MM.1S (cell line): Measurements from ENCODE around the gene MTIF3.

ENCODE experiments used
- DNase-seq: peaks from one replicate; pipeline ENCODE4 v3.0.0-alpha.2; 2015
- H2AFZ ChIP-seq: fragments of 300-600 bp; sonication (generic); 2 replicates; pipeline ENCODE4 v1.6.0; 2016; ENCODE audit warnings: antibody characterized with exemption, low read length
- H3F3A ChIP-seq: fragments of 300-600 bp; sonication (generic); 2 replicates; pipeline ENCODE4 v1.6.1; 2016; ENCODE audit warnings: mild to moderate bottlenecking, antibody characterized with exemption, low read length, moderate library complexity, mixed read lengths; ENCODE audit not compliant: insufficient read depth
- H3K27ac ChIP-seq: fragments of 300-600 bp; sonication (generic); 2 replicates; pipeline ENCODE4 v1.5.1; 2016; ENCODE audit warnings: mild to moderate bottlenecking, low read length
- H3K27me3 ChIP-seq: fragments of 300-600 bp; sonication (generic); replicated peaks from 2 replicates; pipeline ENCODE4 v1.6.0; 2016; ENCODE audit warnings: low read length; ENCODE audit not compliant: insufficient read depth
- H3K36me3 ChIP-seq: fragments of 300-600 bp; sonication (generic); replicated peaks from 2 replicates; pipeline ENCODE4 v1.6.1; 2016; ENCODE audit warnings: mild to moderate bottlenecking, low read length, mixed read lengths; ENCODE audit not compliant: insufficient read depth
- H3K4me1 ChIP-seq: fragments of 300-600 bp; sonication (generic); 2 replicates; pipeline ENCODE4 v1.6.1; 2016; ENCODE audit warnings: low read length, mixed read lengths
- H3K4me2 ChIP-seq: fragments of 300-600 bp; sonication (generic); 2 replicates; pipeline ENCODE4 v1.6.0; 2016; ENCODE audit warnings: low read depth, low read length
- H3K4me3 ChIP-seq: fragments of 300-600 bp; sonication (generic); 2 replicates; pipeline ENCODE4 v1.5.1; 2016; ENCODE audit warnings: low read length, mixed read lengths
- H3K79me2 ChIP-seq: fragments of 300-600 bp; sonication (generic); 2 replicates; pipeline ENCODE4 v1.6.1; 2016; ENCODE audit warnings: mixed run types, low read length, mixed read lengths
- H3K9ac ChIP-seq: fragments of 300-600 bp; sonication (generic); 2 replicates; pipeline ENCODE4 v1.6.1; 2016; ENCODE audit warnings: low read length, mixed read lengths
- H3K9me2 ChIP-seq: fragments of 300-600 bp; sonication (generic); replicated peaks from 2 replicates; pipeline ENCODE4 v1.6.1; 2016; ENCODE audit warnings: mild to moderate bottlenecking, low read length, mixed read lengths; ENCODE audit not compliant: insufficient read depth
- H3K9me3 ChIP-seq: fragments of 300-600 bp; sonication (generic); replicated peaks from 2 replicates; pipeline ENCODE4 v1.6.1; 2016; ENCODE audit warnings: mild to moderate bottlenecking, low read length, mixed read lengths; ENCODE audit not compliant: insufficient read depth
- H4K20me1 ChIP-seq: fragments of 300-600 bp; sonication (generic); 2 replicates; pipeline ENCODE4 v1.6.1; 2016; ENCODE audit warnings: mild to moderate bottlenecking, low read length, moderate library complexity, mixed read lengths; ENCODE audit not compliant: insufficient read depth
- CTCF ChIP-seq: fragments of 300-600 bp; sonication (generic); IDR thresholded peaks from 2 replicates; pipeline ENCODE4 v1.5.1; 2016; ENCODE audit warnings: antibody characterized with exemption, low read length, mixed read lengths
- EZH2 ChIP-seq: fragments of 300-600 bp; sonication (generic); optimal IDR thresholded peaks from 2 replicates; pipeline ENCODE3; 2017; ENCODE audit warnings: low read depth, mild to moderate bottlenecking, antibody characterized with exemption, low read length, mixed read lengths
- EZH2phosphoT487 ChIP-seq: fragments of 300-600 bp; sonication (generic); IDR thresholded peaks from 2 replicates; pipeline ENCODE4 v1.6.1; 2018; ENCODE audit warnings: antibody characterized with exemption, low read length

MTIF3 gene

DNA sequence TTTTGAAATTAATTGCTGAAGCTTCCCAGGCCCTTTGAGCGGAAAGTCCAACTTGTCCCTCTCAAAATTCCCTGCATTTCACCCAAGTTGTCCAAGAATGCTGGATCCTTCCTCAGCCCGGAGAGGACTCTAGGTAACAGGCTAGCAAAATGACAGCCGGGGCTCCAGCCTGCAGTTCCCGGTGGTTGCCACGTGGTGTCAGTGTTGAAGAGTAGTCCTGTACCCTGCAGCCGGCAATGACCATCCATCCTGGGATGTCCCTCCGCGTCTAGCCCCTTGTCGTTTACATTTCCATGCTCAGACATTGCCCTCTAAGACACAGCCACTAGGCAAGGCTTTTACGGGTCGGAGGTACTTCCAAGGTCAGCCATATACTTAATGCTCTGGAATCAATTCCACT, 31.4 kb upstream of the MTIF3 start:
- Histone ChIP-seq H4K20me1 (no peaks in the 10 kb centered on the region), H3K4me3 (no peak overlapping the region), H3K9me2 (no peaks in the 10 kb centered on the region), H3K9me3 (no peaks in the 10 kb centered on the region), H3F3A (no peaks in the 10 kb centered on the region), H3K4me2 (no peak overlapping the region), H3K4me1 (0 out of 2 replicates have a peak, but pooled peaks cover 4% of the 10 kb centered on the region), H2AFZ (no peak overlapping the region), H3K27me3 (no peaks in the 10 kb centered on the region), H3K79me2 (no peaks in the 10 kb centered on the region), H3K27ac (no peak overlapping the region), H3K9ac (no peak overlapping the region), H3K36me3 (no peaks in the 10 kb centered on the region)
- TF ChIP-seq EZH2, result no peak
- peak; percentile 62 for TF ChIP-seq CTCF
- DNase-seq, result peak; percentile 24

- H3K9ac ChIP-seq, result no peak overlapping the region
Measured at GRCh38 chr13:27476943-27477703, 26.8 kb upstream of the MTIF3 start.

DNA sequence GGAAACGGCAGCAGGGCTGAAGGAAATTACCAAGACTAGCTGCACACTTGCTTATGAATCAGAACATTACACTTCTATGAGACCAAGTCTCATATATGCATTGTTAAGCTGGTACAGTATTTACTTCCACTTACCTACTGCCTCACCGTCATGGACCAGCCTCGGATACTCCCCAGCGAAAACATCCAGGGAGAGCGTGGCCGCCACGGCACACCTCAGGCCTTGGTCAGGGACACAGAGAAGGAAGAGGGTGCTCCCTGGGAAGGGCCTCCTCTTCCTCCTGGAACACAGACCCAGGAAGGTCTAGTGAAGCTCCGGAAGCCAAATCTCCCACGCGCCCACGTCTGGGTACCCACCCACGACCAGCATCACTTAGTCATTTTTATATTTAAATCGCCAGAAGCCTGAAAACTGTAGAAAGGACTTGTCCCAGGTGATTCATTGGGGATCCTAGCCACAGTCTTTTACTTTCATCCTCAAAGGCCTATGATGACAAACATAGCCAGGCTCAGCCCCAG, 24.4 kb upstream of the MTIF3 start:
- Histone ChIP-seq H3K4me2 (no peak overlapping the region), H3K79me2 (no peaks in the 10 kb centered on the region), H4K20me1 (no peaks in the 10 kb centered on the region), H3K9ac (no peak overlapping the region), H3K4me3 (no peak overlapping the region), H3K27me3 (no peaks in the 10 kb centered on the region), H3F3A (no peaks in the 10 kb centered on the region), H3K36me3 (no peaks in the 10 kb centered on the region), H3K27ac (no peak overlapping the region), H3K9me3 (no peaks in the 10 kb centered on the region), H2AFZ (no peak overlapping the region), H3K9me2 (no peaks in the 10 kb centered on the region), H3K4me1 (0 out of 2 replicates have a peak, but pooled peaks cover 4% of the 10 kb centered on the region)
- TF ChIP-seq EZH2 (no peak), CTCF (no peak), EZH2phosphoT487 (no peak)
- no peak for DNase-seq

More at GRCh38 chr13:27476943-27477703, 26.8 kb upstream of the MTIF3 start:
- TF ChIP-seq CTCF (no peak), EZH2 (no peak), EZH2phosphoT487 (no peak)
- peak overlapping the region; percentile 16; the same call in 1 of the 2 replicates for H3K27ac ChIP-seq
- no peaks in the 10 kb centered on the region for H4K20me1 ChIP-seq
- H2AFZ ChIP-seq, result no peak overlapping the region
- H3K4me3 ChIP-seq, result no peak overlapping the region
- H3K9me2 ChIP-seq, result no peaks in the 10 kb centered on the region
- peak; percentile 9 for DNase-seq
- 0 out of 2 replicates have a peak overlapping the region, but pooled peaks have one; percentile 4 for H3K4me2 ChIP-seq
- H3F3A ChIP-seq, result no peaks in the 10 kb centered on the region
- H3K36me3 ChIP-seq, result no peaks in the 10 kb centered on the region
- H3K9me3 ChIP-seq, result no peaks in the 10 kb centered on the region
- H3K4me1 ChIP-seq, result 0 out of 2 replicates have a peak, but pooled peaks cover 4% of the 10 kb centered on the region
- no peaks in the 10 kb centered on the region for H3K27me3 ChIP-seq
- no peaks in the 10 kb centered on the region for H3K79me2 ChIP-seq
